H7 (cell line): ENCODE measurements around the gene FBXO9. TPM values are rescaled to one million over a fixed set of nuclear protein-coding genes. Genes with fewer than 3 reads are reported as not detected.

Experiments
- DNase-seq: peaks from one replicate; pipeline ENCODE4 v3.0.0; 2012
- H3K27me3 ChIP-seq: 2 replicates; pipeline ENCODE4 v1.6.0; 2011; ENCODE audit warnings: mild to moderate bottlenecking, low read length; ENCODE audit not compliant: control insufficient read depth, insufficient read depth
- H3K36me3 ChIP-seq: replicated peaks from 2 replicates; pipeline ENCODE4 v1.5.1; 2011; ENCODE audit warnings: low read length; ENCODE audit not compliant: control insufficient read depth, insufficient read depth
- H3K4me3 ChIP-seq: 2 replicates; pipeline ENCODE4 v1.5.1; 2011; ENCODE audit warnings: low read depth, mild to moderate bottlenecking, control low read depth, low read length, moderate library complexity; ENCODE audit not compliant: insufficient read depth
- total RNA-seq: library from RNA; depleted of rRNA; stranded (reverse); fragments of >200 nt; shearing (Covaris generic); gene quantifications from 2 replicates; pipeline ENCODE4 v1.2.3, GENCODE V29; 2014

FBXO9 gene
- total RNA-seq, 1 experiment from 2014 or later, result 21.8 TPM

DNA sequence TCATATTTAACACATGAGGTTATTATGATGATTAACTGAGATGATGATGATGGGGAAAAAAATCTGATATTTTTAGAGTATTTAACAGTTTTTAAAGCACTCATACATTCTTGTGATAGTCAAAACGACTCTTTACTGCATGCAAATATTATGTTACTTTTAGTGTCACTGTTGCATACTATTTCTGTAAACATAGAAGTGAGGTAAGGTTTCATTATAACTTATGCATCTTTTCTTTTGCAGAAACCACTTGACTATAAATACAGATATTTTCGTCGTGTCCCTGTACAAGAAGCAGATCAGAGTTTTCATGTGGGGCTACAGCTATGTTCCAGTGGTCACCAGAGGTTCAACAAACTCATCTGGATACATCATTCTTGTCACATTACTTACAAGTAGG lies 30.1 kb downstream of the FBXO9 start:
- no peak for DNase-seq
- Histone ChIP-seq H3K27me3 (no peaks in the 10 kb centered on the region), H3K36me3 (peaks cover 28% of the 10 kb centered on the region), H3K4me3 (no peak overlapping the region)

DNA sequence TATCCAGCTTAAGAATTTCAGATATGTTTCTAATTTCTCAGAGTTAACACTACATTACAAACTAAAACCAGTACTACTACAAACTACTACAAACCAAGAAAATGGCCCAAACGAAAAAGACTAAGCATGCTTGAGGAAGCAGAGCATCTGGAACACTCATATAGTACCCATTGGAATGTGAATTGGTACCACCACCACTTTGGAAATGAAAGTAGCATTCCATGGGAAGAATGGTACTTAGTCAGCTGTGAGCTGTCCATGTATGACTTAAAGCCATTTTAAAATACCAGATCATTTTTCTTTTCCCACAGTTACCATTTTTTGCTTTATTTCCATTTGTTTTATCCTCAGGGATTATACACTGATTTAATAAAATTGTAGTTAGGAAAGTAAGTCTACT lies 30.5 kb downstream of the FBXO9 start:
- Histone ChIP-seq H3K27me3 (no peaks in the 10 kb centered on the region), H3K36me3 (peaks cover 28% of the 10 kb centered on the region), H3K4me3 (no peak overlapping the region)
- no peak for DNase-seq

DNA sequence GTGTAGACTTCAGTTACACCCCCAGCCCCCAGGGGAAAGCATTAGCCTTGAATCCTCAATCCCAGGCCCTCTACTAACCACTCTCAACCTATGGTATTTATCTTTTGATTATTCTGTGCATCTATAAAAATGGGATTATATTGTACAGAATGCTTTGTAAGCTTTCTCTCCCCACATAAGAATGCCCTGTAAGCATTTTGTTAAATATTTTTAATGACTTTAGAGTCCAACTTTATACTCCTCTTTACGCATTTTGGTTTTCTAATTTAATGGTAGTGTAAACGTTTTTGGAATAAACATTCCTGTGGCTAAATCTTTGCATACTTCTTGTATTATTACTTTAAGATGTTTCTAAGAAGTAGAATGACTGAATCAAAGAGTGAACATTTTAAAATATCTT lies 35.4 kb downstream of the FBXO9 start:
- H3K36me3 ChIP-seq, result peaks cover 17% of the 10 kb centered on the region
- H3K27me3 ChIP-seq, result no peaks in the 10 kb centered on the region
- DNase-seq, result no peak

DNA sequence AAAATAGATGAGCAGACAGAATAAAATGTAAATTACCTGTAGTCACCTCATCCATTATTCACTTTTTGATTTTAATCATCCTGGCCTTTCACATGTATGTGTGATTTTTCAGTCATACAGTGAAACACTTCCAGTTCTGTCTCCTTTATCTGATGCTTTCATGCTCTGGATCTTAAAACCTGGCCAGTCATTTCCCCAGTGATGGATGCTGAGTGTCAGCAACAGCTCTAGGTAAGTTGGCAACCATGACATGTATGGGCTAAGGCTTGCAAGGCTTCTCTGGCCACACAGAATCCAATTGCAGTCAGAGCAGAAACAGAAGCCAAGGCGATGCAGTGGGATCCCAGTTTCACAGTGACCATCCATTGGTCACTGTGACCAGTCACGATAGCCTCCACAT lies 35.8 kb downstream of the FBXO9 start:
- Histone ChIP-seq H3K4me3 (no peak overlapping the region), H3K36me3 (peaks cover 13% of the 10 kb centered on the region), H3K27me3 (no peaks in the 10 kb centered on the region)
- DNase-seq, result no peak

More for the DNA sequence above, 35.4 kb downstream of the FBXO9 start:
- H3K4me3 ChIP-seq, result no peak overlapping the region

DNA sequence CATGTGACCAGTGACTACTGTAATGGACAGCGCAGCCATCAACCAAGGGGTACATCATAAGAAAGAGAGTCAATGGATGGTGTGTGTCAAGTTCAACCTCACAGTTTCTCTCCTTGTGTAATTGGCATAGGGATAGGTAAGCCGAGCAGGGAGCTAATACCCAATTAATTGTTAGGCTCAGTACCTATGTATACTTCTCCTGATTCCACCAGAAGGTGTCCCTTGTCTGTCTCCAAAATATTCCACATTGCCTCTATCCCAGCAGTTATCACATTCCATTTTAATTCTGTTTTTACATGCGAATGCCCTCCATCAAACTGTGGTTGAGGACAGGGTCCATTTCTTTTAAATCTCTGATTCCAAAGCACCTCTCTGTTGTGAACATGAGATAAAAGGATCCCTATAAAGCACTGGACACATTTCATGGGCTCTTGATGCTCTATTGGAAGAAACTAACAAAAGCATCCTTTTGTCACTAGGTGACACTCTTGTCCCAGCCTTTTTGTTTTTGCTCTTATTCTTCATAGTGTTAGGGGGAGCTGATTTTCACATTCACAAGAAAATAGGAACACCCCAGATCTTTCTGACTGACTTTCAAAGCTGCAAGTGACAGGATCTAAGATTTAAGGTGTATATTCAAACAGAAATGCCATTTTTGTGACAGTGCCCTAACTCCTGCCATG lies 38.9 kb downstream of the FBXO9 start:
- Histone ChIP-seq H3K36me3 (no peaks in the 10 kb centered on the region), H3K27me3 (no peaks in the 10 kb centered on the region), H3K4me3 (no peak overlapping the region)
- peak; percentile 6 for DNase-seq

DNA sequence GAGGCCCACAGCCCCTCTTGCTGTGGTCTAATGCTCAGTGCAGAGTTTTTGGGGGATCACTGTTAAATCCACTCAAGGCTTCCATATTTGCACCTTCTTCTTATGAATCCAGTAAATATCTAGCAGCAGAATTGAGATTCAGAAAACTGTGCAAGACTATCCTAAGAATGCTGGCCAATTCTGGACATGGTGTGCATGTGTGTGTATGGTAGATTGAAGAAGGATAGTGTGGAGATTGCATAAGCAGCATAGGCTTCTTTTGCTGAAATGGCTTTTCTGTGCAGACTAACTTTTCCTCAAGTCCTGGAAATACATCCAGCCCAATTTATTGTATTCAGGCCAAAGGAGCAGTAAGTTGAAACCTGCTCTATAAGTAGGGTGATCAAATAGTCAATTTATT lies 39.7 kb downstream of the FBXO9 start:
- H3K27me3 ChIP-seq, result no peaks in the 10 kb centered on the region
- DNase-seq, result no peak
- H3K4me3 ChIP-seq, result no peak overlapping the region
- no peaks in the 10 kb centered on the region for H3K36me3 ChIP-seq

DNA sequence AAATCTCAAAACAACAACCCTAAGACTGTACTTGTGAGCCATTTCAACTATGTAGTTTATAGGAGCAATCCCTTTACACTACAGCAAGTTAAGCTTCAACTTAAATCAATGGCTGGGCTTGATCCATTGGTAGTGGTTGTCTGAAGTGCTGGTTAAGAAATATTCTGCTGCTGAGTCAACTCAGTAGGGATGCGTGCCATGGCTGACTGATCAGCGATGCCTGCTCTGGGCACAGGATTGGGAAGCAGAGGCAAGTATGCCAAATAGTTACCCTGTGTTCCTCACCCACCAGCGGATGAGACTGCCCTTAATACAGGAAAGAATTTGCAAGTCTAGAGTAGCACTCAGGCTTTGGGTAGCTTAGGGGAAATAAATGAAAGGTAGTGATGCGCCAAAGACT lies 41.9 kb downstream of the FBXO9 start:
- H3K27me3 ChIP-seq, result no peaks in the 10 kb centered on the region
- H3K36me3 ChIP-seq, result no peaks in the 10 kb centered on the region
- no peak for DNase-seq
- no peak overlapping the region for H3K4me3 ChIP-seq

DNA sequence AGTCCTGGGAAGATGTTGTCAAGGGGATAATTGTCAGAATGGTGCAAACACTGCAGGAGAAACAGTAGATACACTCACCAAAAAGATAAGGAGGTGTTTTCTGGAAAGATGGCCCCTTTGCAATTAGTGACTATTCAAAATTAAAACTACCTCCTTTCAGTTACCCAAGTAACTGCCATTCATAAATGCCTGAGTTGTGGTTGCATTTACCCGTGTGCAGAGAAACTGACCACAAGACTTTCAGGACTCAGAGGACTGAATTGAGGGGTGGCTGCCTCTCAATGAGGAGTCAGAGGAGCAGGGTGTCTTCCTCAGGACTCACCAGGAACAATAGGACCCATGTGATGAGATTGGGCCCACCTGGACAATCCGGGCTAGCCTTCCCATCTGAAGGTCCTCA lies 44.4 kb downstream of the FBXO9 start:
- Histone ChIP-seq H3K27me3 (no peaks in the 10 kb centered on the region), H3K36me3 (no peaks in the 10 kb centered on the region), H3K4me3 (no peak overlapping the region)
- DNase-seq, result no peak

DNA sequence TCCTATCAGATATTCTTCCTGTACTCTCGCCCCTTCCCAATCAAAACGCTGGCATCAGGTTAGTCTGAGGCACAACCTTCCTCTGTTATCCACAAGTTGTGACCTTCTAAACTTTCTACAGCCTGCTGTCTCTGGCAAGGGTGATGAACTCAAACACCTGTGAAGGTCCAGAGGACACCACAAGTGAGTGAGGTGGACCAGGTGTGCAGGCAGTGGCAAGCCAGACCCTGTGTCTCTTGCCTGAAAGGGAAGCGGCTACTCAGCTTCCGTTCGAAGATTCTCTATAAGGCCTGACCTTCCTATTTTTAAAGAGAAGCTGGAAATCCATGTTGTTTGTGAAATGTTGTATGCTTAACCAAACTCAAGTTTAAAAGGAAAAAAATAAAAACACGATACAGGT lies 46.7 kb downstream of the FBXO9 start:
- H3K27me3 ChIP-seq, result no peaks in the 10 kb centered on the region
- DNase-seq, result no peak
- no peaks in the 10 kb centered on the region for H3K36me3 ChIP-seq
- H3K4me3 ChIP-seq, result no peak overlapping the region

DNA sequence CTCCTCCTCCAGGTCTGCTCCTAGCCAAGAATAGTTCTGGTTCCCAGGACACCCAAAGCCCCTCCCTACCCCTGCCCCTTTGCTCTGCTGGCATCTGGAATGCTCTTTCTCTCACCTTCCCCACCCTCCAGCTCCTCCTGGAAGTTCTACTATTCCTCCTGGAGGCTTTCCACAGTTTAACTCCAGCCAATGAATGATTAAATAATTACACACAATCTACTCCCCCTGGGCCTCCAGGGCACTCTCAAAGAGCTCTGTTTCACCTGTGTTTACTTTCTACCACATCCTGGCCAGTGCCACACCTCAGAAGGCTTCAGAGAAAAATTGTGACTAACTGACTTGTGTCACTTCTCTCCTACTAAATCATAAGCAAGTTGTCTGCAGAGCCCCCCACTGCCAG lies 47.2 kb downstream of the FBXO9 start:
- Histone ChIP-seq H3K4me3 (no peak overlapping the region), H3K27me3 (no peaks in the 10 kb centered on the region), H3K36me3 (no peaks in the 10 kb centered on the region)
- no peak for DNase-seq

DNA sequence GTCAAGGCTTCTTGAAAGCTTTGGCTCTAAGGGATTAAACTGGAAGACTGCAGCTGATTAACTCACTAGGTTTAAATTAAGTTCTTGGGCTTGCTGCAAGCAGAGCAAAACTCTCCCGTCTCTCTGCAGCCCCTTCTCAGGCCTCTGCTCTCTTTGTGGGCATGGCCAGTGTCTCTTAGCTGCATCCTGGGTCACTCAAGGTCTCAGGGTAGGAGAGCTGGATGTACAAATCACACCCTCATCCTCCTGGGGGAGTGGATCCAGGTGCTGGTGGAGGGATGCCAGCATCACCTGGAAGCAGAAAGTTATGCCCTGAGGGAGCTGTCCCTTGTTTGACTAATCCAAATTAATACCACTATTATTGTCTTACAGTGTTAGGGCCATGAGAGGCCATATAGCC lies 47.7 kb downstream of the FBXO9 start:
- Histone ChIP-seq H3K27me3 (no peaks in the 10 kb centered on the region), H3K36me3 (no peaks in the 10 kb centered on the region), H3K4me3 (no peak overlapping the region)
- DNase-seq, result no peak

DNA sequence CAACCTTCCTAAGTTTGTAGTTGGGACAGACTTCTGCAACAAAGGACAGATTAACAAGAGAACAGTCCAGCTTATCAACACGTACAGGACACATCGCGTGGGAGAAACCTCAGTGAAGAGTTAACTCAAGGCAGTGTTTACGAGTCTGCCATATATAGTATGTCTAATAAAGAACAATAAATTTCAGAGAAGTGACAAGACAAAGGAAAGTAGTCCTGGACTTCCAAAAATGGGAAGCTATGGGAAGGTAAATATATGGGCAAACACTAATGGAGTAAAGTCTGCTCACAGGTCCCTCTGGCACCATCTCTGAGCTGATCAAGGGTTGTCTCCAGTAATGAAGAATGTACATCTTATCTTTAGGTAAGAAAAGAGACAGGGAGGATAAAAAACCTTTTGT lies 48.5 kb downstream of the FBXO9 start:
- no peak overlapping the region for H3K4me3 ChIP-seq
- H3K27me3 ChIP-seq, result no peaks in the 10 kb centered on the region
- no peaks in the 10 kb centered on the region for H3K36me3 ChIP-seq
- DNase-seq, result no peak

DNA sequence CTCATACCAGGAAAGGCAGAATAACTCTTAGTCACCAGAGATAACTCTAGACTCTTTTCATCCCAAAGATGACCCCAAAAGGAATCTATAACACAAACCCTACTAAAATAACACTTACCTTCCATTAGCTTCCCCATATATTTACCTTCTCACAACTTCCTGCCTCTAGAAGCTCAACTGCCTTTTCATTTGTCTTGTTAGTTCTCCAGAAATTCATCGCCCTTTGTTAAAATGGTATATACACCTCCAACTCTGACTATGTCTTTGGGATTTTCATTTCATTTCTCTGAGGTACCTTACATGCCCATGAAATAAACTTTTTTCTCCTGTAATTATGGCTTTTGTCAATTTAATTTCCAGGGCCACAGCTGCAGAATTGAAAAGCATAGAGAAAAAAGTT lies 49.9 kb downstream of the FBXO9 start:
- no peaks in the 10 kb centered on the region for H3K27me3 ChIP-seq
- no peak overlapping the region for H3K4me3 ChIP-seq
- no peak for DNase-seq
- no peaks in the 10 kb centered on the region for H3K36me3 ChIP-seq

DNA sequence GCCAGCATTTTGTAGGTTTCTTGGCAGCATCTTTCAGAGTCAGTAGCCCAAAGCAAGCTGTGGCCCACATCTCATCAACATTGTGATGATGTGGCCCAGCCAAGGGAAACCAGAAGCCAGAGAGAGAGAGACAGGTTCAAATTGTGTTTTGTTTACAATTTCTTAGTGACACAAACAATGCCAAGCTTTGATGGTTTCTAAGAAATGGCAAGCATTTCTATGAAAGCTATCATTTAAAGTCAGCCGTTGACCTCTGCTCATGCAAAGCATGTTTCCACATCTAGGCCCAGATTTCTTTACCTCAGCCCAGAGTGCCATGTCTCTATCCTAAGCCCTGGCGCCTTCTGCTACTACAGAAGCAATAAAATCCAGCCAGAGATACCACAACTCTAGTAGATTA lies 50.5 kb downstream of the FBXO9 start:
- no peak for DNase-seq
- no peaks in the 10 kb centered on the region for H3K27me3 ChIP-seq

DNA sequence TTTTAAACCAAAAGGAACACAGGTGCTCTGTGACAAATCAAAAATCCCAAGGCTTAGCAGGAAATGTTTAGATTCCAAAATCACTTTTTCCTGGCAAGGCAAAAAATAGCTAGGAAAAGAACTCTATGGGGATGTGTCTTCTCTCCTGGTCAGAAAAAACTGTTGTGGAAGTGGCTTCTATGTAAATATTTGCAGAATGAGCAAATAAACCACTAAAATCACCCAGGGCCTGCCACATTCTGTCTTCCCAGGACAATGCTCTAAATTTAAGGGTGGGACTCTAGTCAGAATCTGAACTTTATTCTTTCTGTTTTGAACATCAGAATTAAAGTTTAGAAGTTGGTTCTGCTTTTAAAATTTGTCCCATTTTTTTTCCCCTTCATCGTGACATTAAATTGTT lies 54.1 kb downstream of the FBXO9 start:
- no peak for DNase-seq
- H3K4me3 ChIP-seq, result no peak overlapping the region
- H3K27me3 ChIP-seq, result no peaks in the 10 kb centered on the region
- H3K36me3 ChIP-seq, result no peaks in the 10 kb centered on the region

More for the DNA sequence above, 50.5 kb downstream of the FBXO9 start:
- H3K4me3 ChIP-seq, result no peak overlapping the region
- H3K36me3 ChIP-seq, result no peaks in the 10 kb centered on the region
